ENCODE measurements around the gene GALNTL6.

DNA sequence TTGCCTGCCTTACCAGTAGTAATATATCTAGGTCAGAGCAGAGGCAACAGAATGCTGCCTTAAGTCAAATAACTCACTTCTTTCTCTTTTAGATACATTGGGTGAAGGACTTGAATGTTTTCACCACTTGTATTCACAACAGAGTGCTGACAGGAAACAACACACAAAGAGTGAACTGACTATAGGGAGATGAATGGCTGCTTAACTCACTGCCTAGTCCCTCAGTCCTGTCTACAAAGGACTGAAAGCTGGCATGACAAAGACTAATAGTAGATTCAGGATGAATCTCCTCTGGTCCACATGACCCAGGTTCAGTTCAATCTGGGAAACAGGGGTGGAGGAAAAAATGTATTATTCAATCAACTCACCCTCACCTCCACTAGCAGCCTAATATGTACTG, 134.2 kb downstream of the GALNTL6 start:
- TF ChIP-seq, protein P1, sequence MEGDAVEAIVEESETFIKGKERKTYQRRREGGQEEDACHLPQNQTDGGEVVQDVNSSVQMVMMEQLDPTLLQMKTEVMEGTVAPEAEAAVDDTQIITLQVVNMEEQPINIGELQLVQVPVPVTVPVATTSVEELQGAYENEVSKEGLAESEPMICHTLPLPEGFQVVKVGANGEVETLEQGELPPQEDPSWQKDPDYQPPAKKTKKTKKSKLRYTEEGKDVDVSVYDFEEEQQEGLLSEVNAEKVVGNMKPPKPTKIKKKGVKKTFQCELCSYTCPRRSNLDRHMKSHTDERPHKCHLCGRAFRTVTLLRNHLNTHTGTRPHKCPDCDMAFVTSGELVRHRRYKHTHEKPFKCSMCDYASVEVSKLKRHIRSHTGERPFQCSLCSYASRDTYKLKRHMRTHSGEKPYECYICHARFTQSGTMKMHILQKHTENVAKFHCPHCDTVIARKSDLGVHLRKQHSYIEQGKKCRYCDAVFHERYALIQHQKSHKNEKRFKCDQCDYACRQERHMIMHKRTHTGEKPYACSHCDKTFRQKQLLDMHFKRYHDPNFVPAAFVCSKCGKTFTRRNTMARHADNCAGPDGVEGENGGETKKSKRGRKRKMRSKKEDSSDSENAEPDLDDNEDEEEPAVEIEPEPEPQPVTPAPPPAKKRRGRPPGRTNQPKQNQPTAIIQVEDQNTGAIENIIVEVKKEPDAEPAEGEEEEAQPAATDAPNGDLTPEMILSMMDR (IDR thresholded peaks at IDR 0.05), result no peak
- no peak for TF ChIP-seq POLR2A (IDR thresholded peaks at IDR 0.05)

Data from stomach (tissue), 4 donors.